A673 (cell line): ENCODE measurements around the gene TMEM244.

Experiments used
- EZH2 ChIP-seq: fragments of 200-600 bp; sonication (generic); IDR thresholded peaks from 2 replicates; pipeline ENCODE4 v1.6.1; 2017; ENCODE audit warnings: borderline replicate concordance, low read depth, mild to moderate bottlenecking, mixed read lengths, antibody characterized with exemption, low read length; ENCODE audit not compliant: poor library complexity, severe bottlenecking
- TF ChIP-seq, protein P1 (sequence below): fragments of 300-800, 200-600 bp; sonication (generic); conservative IDR thresholded peaks from 2 replicates; pipeline ENCODE4 v1.5.1; 2017; ENCODE audit warnings: low read depth, mild to moderate bottlenecking, antibody characterized with exemption, low read length, moderate library complexity, mixed read lengths

DNA sequence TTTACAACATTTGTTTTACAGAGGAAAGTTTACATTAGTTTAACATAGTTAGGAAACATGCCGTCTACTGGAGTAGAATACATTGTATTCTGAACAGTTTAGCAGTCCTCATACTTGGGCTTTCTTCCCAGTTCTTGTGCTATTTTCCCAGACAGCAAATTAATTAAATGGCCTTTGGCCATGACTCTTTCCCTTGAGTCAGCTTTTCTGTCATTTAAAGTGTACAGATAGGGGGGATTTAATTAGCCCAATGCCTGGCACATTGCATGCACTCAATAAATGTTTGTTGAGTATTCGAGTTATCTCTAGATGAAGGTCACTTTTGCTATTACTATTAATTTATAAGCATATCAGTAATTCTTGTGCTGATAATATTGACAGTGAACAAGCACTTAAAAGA lies 1.6 kb downstream of the TMEM244 start:
- TF ChIP-seq, protein P1, sequence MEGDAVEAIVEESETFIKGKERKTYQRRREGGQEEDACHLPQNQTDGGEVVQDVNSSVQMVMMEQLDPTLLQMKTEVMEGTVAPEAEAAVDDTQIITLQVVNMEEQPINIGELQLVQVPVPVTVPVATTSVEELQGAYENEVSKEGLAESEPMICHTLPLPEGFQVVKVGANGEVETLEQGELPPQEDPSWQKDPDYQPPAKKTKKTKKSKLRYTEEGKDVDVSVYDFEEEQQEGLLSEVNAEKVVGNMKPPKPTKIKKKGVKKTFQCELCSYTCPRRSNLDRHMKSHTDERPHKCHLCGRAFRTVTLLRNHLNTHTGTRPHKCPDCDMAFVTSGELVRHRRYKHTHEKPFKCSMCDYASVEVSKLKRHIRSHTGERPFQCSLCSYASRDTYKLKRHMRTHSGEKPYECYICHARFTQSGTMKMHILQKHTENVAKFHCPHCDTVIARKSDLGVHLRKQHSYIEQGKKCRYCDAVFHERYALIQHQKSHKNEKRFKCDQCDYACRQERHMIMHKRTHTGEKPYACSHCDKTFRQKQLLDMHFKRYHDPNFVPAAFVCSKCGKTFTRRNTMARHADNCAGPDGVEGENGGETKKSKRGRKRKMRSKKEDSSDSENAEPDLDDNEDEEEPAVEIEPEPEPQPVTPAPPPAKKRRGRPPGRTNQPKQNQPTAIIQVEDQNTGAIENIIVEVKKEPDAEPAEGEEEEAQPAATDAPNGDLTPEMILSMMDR, result no peak
- no peak for TF ChIP-seq EZH2
